Measurements from ENCODE around the gene DKC1.
"Not testable (repeated sequence)": the region's sequence is repeated elsewhere in the genome, so short reads cannot be mapped to it uniquely, and the experiment has no call there.

The DKC1 gene

DNA sequence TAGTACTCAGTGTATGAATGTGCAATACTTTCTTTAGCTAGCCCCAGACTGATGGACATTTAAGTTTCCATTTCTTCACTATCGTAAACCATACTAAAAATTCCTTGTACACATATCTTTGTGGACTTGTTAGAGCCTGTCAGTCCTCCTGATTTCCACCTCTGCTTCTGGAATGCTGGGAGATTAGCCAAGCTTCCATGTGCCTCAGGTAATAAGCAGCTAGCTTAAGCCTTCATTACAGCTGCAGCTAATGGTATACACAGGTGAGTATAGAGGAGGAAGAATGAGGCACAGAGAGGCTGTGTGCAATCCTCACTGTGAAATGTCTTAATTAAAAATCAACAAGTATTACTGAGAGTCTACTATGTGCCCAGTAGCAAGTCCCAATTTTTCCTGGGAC, 62.0 kb downstream of the DKC1 start:
- no peak for DNase-seq

DNA sequence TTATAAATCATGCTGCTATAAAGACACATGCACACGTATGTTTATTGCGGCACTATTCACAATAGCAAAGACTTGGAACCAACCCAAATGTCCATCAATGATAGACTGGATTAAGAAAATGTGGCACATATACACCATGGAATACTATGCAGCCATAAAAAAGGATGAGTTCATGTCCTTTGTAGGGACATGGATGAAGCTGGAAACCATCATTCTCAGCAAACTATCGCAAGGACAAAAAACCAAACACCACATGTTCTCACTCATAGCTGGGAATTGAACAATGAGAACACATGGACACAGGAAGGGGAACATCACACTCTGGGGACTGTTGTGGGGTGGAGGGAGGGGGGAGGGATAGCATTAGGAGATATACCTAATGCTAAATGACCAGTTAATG, 62.9 kb downstream of the DKC1 start:
- not testable (repeated sequence) for DNase-seq
